Mucosa of stomach (tissue), 1 donor: ENCODE measurements around the gene THRB.

ENCODE experiments used
- H3K27me3 ChIP-seq: one replicate; pipeline ENCODE4 v1.7.0; 2013; ENCODE audit warnings: mild to moderate bottlenecking, low read length; ENCODE audit not compliant: control insufficient read depth, insufficient read depth
- H3K36me3 ChIP-seq: one replicate; pipeline ENCODE4 v1.7.0; 2013; ENCODE audit warnings: low read length; ENCODE audit not compliant: control insufficient read depth, insufficient read depth
- H3K4me1 ChIP-seq: one replicate; pipeline ENCODE4 v1.7.0; 2013; ENCODE audit warnings: mild to moderate bottlenecking, low read length; ENCODE audit not compliant: control insufficient read depth, insufficient read depth
- H3K4me3 ChIP-seq: one replicate; pipeline ENCODE4 v1.7.0; 2013; ENCODE audit warnings: low read length
- H3K9ac ChIP-seq: one replicate; pipeline ENCODE4 v1.7.0; 2013; ENCODE audit warnings: mild to moderate bottlenecking, low read length, moderate library complexity
- H3K9me3 ChIP-seq: one replicate; pipeline ENCODE4 v1.7.0; 2013; ENCODE audit warnings: mild to moderate bottlenecking, low read length, moderate library complexity; ENCODE audit not compliant: control insufficient read depth
- donor health status: Pancreatic carcinoma.

THRB gene

DNA sequence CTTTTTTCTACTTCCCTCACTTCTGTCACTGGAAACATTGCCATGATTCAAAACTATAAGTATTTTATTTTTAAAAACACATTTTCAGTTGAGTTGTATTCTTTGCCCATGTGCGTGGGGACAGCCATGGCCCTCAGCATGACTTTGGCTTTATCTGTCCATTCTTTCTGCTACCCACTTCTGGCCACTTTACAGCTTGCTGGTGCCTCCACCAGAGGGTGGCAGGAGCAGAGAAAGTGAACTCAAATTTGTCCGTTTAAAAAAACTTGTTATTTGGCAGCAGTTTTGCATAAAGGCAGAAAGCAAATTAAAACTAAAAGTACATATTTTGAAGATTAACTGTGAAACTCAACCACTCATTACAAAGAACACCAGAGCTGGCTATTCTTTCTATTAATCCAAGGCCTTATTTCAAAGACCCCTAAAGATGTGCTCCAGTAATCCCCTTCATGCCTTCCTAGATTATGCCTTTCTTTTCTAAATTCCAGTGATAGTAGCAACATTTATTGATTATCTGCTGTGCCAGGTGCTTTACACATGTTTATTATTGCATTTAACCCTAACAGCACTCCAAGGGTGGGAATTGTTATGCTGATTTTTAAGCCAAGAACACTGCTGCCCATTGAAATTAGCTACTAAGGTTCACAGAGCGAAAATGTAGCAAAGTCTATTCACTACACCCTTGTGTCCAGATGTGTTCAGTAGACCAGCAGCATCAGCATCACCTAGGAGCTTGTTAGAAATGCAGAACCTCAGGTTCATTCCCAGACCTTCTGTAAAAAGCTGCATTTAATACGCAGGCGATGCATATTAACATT, 134.8 kb downstream of the THRB start:
- Histone ChIP-seq H3K4me1 (peaks cover 24% of the 10 kb centered on the region), H3K27me3 (no peaks in the 10 kb centered on the region), H3K9me3 (no peaks in the 10 kb centered on the region), H3K36me3 (no peaks in the 10 kb centered on the region), H3K9ac (no peak overlapping the region), H3K4me3 (no peak overlapping the region)

DNA sequence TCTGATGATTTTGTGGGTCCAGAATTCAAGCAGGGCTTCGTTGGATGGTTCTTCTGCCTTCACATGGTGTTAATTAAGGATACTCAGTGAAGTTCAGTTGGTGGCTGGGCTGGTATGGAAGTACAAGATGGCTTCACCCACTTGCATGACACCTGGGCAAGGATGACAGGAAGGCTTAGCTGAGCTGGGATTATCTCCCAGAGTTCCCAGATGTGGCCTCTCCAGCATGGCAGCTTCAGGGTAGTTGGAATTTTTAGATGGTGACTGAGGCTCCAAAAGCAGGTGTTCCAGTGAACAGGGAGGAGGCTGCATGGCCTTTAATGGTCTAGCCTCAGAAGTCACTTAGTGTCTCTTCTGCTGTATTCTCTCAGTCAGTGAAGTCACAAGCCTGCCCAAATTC, 135.5 kb downstream of the THRB start:
- H3K9me3 ChIP-seq: no peaks in the 10 kb centered on the region
- H3K4me3 ChIP-seq: no peak overlapping the region
- H3K27me3 ChIP-seq: no peaks in the 10 kb centered on the region
- H3K4me1 ChIP-seq: peaks cover 16% of the 10 kb centered on the region
- H3K9ac ChIP-seq: no peak overlapping the region
- H3K36me3 ChIP-seq: no peaks in the 10 kb centered on the region

DNA sequence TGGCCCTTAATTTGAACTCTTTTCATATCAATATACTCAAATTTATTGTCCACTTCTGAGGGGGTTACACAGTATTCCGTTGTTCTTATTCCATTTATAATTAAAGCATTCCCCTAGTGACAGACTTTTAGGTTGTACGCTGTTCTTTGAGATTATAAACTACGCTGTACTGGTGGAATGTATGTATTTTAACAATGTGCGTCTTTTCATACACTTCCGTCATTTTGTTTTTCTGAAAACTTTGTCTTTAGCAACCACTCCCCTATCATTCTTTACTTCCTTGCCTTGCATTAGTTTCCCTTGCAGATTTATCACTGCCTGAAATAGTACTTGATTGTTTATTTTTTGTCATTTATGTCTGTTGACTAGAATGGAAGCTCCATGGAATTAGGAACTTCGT, 137.0 kb downstream of the THRB start:
- no peaks in the 10 kb centered on the region for H3K27me3 ChIP-seq
- no peaks in the 10 kb centered on the region for H3K36me3 ChIP-seq
- H3K9ac ChIP-seq: no peak overlapping the region
- H3K4me3 ChIP-seq: no peak overlapping the region
- H3K4me1 ChIP-seq: peaks cover 6% of the 10 kb centered on the region
- H3K9me3 ChIP-seq: no peaks in the 10 kb centered on the region

DNA sequence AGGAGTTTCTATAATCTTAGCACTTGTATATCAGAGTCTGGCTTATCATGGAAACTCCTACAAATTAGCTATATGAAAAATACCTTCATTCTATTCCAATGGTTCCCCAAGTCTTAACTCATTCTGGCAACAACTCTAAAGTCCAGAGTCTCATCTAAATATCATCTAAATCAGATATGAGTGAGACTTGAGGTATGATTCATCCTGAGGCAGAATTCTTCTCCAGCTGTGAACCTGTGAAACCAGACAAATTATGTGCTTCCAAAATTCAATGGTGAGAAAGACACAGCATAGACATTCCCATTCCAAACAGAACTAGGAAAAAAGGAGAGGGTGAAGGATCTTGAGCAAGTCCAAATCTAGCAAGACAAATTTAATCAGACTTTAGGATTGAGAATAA, 138.8 kb downstream of the THRB start:
- Histone ChIP-seq H3K36me3 (no peaks in the 10 kb centered on the region), H3K27me3 (no peaks in the 10 kb centered on the region), H3K9me3 (no peaks in the 10 kb centered on the region), H3K4me3 (no peak overlapping the region), H3K9ac (no peak overlapping the region), H3K4me1 (peaks cover 9% of the 10 kb centered on the region)

- no peaks in the 10 kb centered on the region for H3K27me3 ChIP-seq
- no peaks in the 10 kb centered on the region for H3K9me3 ChIP-seq
- no peaks in the 10 kb centered on the region for H3K36me3 ChIP-seq
- no peak overlapping the region for H3K4me3 ChIP-seq
- peaks cover 9% of the 10 kb centered on the region for H3K4me1 ChIP-seq
- no peak overlapping the region for H3K9ac ChIP-seq
Observed at GRCh38 chr3:24354230-24354629, 140.4 kb downstream of the THRB start.

DNA sequence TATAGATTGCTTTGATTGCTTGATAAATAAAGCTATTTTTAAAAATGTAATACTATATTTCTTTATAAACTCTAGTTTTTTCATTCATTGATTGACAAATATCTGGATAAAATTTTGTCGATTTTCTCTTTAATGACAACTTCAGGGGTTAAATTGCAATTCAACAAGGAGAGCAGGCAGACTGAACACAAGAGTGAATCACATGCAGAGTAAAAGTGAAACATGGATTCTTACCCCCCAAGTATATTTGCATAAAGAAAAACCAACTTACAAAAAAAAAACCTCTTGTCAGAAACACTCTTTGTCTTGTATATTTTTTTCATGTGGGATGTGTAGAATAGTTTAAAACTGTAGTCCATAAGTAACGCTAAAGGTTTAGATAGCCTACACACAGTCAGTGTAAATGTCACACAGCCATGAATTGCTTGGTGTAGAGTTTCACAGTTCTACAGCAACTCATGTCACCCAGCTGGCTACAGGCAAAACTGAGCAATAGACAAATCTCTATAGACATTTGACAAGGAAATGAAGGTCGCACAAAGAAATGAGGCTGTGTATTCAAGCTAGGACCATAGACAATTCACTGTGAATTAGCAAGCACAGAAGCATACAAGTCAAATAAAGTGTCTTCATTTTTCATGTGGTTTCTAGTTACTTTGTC, 141.6 kb downstream of the THRB start:
- peaks cover 9% of the 10 kb centered on the region for H3K4me1 ChIP-seq
- H3K9ac ChIP-seq: no peak overlapping the region
- no peaks in the 10 kb centered on the region for H3K36me3 ChIP-seq
- H3K9me3 ChIP-seq: no peaks in the 10 kb centered on the region
- no peaks in the 10 kb centered on the region for H3K27me3 ChIP-seq
- H3K4me3 ChIP-seq: no peak overlapping the region

GRCh38 chr3:24351779-24352469, 142.7 kb downstream of the THRB start:
- Histone ChIP-seq H3K4me3 (no peak overlapping the region), H3K9ac (no peak overlapping the region)

DNA sequence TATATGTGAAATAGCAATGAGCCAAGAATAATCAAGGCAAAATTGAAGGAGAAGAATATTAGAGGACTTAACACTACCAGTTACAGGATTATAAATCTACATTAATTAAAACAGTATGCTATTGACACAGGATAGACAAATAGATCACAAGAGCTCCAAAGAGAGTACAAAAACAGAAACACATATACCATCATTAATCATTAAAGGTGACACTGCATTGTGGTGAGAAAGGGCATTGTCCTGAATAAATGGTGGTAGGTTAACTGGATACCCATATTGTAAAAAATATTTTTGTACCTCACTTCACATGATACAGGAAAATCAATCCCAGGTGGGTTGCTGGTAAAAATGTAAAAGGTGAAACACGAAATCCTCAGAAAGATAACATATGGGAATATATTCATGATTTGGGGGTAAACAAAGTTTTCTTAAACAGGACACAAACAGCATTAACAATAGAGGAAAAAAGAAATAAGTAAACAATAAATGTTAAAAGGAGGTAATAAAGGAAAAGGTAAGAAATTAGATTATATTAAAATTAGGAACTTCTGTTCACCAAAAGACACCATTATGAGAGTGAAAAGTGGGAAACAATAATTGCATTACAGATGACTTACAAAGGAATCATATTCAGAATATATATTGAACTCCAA, 145.2 kb downstream of the THRB start:
- Histone ChIP-seq H3K9ac (no peak overlapping the region), H3K27me3 (no peaks in the 10 kb centered on the region), H3K36me3 (no peaks in the 10 kb centered on the region), H3K4me1 (peaks cover 9% of the 10 kb centered on the region), H3K9me3 (no peaks in the 10 kb centered on the region), H3K4me3 (no peak overlapping the region)

More at GRCh38 chr3:24351779-24352469, 142.7 kb downstream of the THRB start:
- Histone ChIP-seq H3K4me1 (peaks cover 9% of the 10 kb centered on the region), H3K27me3 (no peaks in the 10 kb centered on the region), H3K36me3 (no peaks in the 10 kb centered on the region), H3K9me3 (no peaks in the 10 kb centered on the region)

GRCh38 chr3:24348348-24348747, 146.3 kb downstream of the THRB start:
- peaks cover 7% of the 10 kb centered on the region for H3K4me1 ChIP-seq

DNA sequence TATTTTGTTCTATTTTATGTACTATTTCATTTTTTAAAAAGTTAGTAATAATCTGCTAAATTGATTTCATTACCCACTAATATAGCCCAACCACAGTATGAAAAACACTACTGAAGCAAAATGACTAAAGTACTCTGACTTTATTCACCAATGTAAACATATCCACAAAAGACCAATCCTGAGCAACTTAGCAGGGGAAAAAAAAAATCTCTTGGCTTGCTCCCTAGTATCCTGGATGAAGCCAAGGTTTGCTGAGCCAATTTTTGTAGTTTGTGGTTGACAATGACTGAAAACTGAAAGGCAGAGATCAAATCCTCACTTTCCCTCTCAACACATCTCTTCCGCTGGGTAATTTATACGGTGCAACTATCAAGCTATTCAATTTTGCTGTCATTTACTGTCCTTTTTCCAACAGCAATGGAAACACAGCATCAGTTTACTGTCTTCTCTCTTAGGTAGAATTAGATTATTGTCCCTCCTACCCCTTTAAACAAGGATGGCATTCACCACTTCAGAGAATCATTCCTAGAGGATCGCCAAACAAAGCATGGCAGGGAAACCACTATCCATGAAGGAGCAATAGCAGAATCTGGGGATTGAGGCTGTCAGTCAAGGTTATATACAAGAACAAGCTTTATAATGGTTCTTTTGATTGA, 149.7 kb downstream of the THRB start:
- no peaks in the 10 kb centered on the region for H3K36me3 ChIP-seq
- H3K9me3 ChIP-seq: no peaks in the 10 kb centered on the region
- H3K9ac ChIP-seq: no peak overlapping the region
- no peaks in the 10 kb centered on the region for H3K27me3 ChIP-seq
- no peak overlapping the region for H3K4me3 ChIP-seq
- H3K4me1 ChIP-seq: peaks cover 4% of the 10 kb centered on the region

More at GRCh38 chr3:24348348-24348747, 146.3 kb downstream of the THRB start:
- Histone ChIP-seq H3K9ac (no peak overlapping the region), H3K27me3 (no peaks in the 10 kb centered on the region), H3K9me3 (no peaks in the 10 kb centered on the region), H3K4me3 (no peak overlapping the region), H3K36me3 (no peaks in the 10 kb centered on the region)

DNA sequence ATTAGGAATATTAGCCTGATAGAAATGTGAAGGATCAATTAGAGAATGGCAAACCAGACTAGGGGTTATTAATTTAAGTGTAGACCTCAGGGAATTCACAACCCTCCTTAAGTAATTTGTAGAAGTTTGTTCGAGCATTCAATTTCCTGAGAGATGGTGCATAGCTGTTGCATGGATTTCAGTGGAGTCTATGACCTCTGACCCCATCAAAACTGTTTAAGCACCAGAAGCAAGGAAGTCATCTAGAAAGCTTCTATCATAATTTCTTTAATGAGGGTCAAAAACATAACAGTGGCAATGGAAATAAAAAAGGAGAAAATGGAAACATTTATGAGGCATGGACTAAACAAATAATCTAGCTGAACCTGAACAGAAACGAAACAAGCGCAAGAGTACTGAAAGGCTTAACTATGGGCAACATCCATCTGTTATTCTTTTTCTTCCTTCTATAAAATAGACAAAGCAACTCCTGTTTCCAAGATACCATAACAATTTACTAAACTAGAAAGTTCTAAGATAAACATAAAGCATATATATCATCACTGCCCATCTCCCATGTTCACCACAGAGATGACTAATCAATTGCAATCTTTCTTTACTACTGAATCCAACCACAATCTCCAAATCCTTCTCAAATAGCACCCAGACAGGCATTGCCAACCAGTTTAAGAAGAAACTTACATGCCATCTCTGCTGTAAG, 151.4 kb downstream of the THRB start:
- peaks cover 13% of the 10 kb centered on the region for H3K4me1 ChIP-seq
- no peak overlapping the region for H3K9ac ChIP-seq
- no peaks in the 10 kb centered on the region for H3K9me3 ChIP-seq
- no peaks in the 10 kb centered on the region for H3K27me3 ChIP-seq
- H3K4me3 ChIP-seq: no peak overlapping the region
- no peaks in the 10 kb centered on the region for H3K36me3 ChIP-seq
